Stimulated activated naive CD8-positive, alpha-beta T cell treated with anti-CD3 and anti-CD28 coated beads, Interleukin-15, Interleukin-2, amounts not matched to agents 100 U/mL and 50 U/mL, for 24 hours (primary cell): ENCODE data around the gene HOXD11.

ENCODE experiments used
- ATAC-seq: fragments of 150-1000 bp; cut with Tn5 transposase; one replicate; pipeline ENCODE4 v1.10.0; 2021
- DNase-seq: peaks from one replicate; pipeline ENCODE4 v3.0.0; 2021

The HOXD11 gene

DNA sequence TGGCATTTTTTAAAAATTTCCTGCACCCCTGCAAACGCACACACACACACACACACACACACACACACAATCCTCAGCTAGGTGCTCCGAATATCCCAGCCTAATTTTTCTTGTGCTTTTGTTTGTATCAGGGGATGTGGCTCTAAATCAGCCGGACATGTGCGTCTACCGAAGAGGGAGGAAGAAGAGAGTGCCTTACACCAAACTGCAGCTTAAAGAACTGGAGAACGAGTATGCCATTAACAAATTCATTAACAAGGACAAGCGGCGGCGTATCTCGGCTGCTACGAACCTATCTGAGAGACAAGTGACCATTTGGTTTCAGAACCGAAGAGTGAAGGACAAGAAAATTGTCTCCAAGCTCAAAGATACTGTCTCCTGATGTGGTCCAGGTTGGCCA, 12.7 kb upstream of the HOXD11 start:
- ATAC-seq (no peak), DNase-seq (no peak)

DNA sequence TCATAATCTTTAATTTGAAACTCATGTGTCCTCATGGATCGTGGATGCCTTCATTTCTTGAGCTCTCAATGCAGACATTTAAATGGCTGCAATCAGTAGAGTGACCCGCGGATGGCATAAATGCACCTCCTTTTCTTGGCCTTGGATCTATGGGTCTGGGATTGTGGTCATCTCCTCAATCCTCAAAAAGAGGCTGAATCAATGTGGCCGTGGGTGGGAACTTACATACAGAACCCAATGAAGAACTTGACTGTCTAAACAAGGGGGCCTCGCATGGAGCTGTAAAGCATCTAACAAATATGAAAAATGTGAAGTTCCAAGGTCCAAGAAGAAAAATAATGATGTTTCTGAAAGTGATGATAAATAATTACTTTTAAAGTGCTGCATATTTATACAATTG, 11.7 kb upstream of the HOXD11 start:
- DNase-seq (no peak), ATAC-seq (no peak)

DNA sequence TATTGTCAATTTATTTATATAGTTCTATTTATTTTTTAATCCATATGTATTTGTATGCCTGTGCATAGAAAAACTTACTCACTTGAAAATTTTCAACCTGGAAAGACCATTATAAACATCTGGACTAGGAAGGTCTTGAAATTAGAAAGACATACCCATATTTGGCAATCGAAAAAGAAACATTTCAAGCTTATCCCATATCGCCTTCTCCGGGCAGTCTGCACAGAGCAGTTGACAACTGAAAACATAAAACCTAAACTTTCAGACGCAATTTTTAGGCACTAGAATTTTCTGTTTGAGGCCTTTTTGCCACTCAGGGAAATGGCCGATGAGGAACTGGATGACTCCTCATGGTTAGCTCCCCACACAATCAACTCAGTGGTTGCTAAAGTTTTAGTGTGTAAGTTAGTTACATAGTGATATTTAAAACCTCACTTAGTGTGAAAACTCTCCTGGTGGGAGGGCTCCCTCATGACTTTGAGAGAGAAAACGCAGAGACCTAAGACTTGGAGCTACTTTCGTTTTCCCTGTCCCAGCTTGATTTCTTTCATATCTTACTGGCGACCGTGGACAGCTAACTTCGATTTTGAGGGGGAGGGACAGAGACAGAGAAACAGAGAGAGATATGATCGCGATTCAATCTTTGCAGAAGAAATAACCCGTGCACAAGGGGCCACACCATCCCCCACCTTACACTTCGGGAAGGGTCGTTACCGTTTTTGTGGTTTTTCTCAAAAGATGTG, 10.7 kb upstream of the HOXD11 start:
- DNase-seq = no peak
- ATAC-seq = no peak

DNA sequence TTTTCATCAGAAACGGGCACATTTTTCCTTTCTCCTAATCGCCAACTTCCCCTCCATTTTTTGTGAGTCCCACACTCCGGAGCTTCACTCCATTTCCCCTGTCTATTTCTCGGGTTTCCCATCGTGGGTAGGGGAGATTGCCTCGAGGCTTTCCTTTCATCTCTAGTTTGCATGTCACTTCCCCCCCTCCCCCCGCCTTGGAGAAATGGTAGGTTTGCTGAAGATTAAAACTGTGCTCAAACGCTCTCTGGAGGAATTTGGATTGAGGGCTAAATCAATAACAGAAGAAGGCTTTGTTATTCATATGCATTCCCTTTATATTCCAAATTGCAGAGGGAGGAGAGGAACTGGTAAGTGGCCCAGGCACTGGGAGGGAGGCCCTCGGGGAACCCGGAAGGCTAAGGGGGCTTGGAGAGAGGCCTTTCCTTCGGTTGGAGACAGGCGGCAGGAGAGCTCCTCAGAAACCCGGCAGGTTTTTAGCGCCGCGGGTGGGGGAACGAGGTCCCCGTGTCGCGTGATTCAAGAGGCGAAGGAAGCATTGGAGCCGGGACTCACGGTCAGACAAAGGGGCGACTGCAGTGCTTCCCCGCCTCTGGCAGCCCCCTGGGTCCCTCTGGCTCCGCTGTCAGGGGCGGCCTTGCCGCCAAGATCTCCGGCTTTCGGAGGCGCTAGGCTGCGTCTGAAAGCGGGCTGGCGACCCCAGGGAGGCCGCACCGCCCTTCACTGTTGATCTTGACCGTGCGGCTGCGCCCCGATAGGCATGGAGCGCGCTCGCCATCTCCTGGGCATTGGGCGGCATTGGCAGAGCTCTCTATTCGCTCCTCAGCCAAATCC, 9.9 kb upstream of the HOXD11 start:
- DNase-seq = peak; percentile 65
- peak; percentile 77 for ATAC-seq

DNA sequence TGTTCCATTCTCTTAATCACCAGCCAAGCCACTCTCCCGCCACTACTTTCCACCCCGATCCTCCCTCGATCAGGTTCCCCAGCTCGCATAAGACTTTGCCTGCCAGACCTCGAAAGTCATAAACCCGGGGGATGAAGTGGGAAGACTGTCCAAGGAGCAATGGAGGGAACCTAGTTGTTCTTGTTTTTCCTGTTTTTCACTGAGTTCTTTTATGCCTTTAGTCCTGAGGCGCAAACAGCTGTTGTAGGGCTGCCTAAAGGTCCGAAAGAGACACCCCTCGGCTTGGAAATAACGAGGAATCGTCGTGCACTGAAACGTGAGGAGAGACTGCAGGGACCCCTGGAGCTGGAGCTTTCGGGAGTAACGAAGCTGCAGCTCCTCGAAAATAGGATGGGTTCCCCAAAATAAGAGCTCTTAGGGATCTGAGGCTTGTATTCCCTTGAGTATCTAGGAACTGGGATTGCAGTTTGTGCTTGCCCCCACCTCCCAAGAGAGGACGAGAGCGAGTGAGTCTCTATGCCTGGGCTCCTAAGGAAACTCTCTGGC, 9.2 kb upstream of the HOXD11 start:
- ATAC-seq = no peak
- no peak for DNase-seq

DNA sequence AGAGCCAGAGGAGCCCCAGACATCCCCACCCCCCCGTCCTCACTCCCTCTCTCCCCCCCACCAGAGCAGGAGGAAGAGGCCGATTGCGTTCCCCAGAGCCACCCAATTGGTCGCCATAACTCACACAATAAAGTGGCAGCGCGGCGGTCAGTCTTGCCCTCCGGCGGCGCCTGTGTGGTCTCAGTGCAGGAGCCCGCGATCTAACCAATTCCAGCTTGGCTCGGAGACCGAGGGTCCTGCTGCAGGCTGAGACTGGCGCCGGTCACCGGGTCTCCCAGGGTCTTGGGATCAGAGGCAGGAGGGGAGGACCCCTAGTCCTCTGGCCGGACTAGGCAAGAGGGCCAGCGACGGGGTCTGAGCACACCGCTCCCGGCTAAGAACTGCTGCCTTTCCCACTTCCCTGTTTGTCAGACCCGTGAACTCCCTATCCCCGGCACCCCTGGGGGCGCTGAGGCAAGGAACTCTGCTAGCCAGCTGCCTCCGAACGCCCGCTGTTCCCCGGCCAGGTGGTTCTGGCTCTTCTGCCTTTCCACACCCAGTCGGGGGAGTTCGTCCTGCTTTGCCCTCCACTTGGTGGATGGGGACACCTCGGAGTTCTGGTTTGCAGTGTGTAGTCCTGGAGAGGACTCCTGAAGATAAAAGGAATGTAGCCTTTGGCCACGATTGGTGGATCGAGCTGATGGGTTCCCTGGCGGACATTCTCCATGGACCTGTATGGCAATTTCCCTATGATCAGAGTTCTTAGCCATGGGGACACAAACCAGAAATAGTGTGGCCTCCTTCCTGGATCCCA, 8.5 kb upstream of the HOXD11 start:
- DNase-seq (no peak), ATAC-seq (no peak)

DNA sequence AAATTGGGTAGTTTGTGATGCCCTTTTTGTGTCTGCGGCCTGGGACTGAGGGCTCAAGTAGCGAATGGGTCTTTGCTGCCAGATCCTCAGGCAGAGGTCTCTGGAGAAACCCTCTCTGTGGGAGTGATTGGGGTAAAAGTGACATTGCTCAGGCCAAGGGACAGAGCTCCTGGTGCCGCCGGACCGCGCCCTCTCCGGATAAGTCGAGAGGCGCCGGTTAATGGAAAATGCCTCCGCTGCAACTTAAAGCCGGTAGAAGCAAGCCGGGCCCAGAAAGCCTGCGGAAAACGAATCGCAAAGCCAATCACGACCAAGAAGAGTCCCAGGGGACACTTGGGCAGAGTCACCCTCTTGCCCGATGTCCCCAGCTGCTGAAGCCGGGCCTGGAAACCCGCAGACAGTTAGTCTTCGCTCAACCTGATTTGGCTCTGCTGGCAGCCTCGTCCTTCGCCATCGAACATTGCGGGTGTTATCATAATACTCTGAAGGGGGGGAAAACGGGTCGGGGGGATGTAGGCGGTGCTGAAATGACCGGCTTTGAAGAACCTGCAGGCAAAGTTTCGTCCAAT, 7.8 kb upstream of the HOXD11 start:
- DNase-seq = no peak

DNA sequence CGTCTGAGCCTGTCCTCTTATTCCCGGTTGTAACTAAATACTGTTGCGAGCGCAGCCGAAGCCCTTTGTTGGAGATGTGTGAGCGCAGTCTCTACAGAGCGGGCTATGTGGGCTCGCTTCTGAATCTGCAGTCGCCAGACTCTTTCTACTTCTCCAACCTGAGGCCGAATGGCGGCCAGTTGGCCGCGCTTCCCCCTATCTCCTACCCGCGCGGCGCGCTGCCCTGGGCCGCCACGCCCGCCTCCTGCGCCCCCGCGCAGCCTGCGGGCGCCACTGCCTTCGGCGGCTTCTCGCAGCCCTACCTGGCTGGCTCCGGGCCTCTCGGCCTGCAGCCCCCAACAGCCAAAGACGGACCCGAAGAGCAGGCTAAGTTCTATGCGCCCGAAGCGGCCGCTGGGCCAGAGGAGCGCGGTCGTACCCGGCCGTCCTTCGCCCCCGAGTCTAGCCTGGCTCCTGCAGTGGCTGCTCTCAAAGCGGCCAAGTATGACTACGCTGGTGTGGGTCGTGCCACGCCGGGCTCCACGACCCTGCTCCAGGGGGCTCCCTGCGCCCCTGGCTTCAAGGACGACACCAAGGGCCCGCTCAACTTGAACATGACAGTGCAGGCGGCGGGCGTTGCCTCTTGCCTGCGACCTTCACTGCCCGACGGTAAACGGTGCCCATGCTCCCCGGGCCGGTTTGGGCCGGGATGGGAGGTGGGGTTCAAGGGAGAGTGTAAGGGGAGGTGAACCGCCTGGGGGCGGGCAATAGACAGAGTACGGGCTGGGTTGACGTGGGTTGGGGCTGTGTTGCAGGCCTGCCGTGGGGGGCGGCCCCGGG, 7.1 kb upstream of the HOXD11 start, which contains the start of gene HOXD12:
Gene HOXD12, plus strand, starts transcription at position 68 of the 819 bp plus-strand sequence. Its CDS starts 7 bp downstream, at position 75.
- no peak for ATAC-seq

More for the DNA sequence above, 7.8 kb upstream of the HOXD11 start:
- ATAC-seq = no peak

DNA sequence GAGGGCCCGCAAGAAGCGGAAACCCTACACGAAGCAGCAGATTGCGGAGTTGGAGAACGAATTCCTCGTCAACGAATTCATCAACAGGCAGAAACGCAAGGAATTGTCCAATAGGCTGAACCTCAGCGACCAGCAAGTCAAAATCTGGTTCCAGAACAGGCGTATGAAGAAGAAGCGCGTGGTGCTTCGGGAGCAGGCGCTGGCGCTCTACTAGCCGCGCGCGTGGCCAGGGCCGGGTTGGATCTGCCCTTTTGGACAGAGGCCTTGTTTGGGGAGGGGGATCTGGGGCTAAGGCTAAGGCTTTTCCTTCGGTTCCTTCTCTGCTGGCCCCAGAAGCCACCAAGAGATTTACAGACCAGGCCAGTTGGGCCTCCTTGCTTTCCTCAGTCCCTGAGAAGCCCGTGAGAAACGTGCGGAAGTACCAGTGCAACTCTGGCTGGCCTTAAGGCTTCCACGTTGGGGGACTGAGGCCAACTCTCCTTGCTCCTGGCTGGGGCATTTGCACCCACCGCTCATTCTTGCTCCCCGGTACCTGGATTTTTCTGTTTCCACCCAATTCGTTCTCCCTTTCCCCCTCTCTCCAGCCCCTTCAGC, 6.4 kb upstream of the HOXD11 start:
- DNase-seq (no peak), ATAC-seq (no peak)

More for the DNA sequence above, 7.1 kb upstream of the HOXD11 start, which contains the start of gene HOXD12:
- DNase-seq = no peak

DNA sequence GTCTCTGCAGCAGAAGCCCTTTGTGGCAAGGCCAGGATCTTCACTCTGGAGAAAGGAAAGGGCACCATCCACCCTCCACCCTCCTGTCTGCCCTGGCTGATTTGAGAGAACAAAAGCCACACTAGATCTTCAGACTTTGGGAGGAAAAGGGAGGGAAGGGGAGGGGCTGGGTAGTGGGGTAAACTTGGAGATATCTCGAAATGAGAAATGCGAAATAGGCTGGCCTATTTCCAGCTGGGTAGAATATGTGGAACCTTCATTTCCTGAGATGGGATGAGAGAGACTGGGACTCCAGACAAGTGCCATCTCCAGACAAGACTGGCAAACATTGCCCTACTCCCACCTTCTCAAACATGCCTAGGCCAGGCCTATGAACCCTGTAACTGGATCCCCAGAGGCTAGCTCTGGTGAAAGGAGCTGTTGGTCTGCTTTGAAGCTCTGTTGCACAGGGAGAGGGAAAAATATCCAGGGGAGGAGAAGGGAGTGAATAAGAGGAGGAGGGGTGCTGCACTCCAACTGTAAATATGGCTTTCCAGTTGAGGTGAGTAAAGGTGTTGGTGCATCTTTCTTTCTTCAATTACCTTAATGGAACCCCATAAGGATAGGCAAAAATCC, 5.8 kb upstream of the HOXD11 start:
- DNase-seq = no peak
- no peak for ATAC-seq

DNA sequence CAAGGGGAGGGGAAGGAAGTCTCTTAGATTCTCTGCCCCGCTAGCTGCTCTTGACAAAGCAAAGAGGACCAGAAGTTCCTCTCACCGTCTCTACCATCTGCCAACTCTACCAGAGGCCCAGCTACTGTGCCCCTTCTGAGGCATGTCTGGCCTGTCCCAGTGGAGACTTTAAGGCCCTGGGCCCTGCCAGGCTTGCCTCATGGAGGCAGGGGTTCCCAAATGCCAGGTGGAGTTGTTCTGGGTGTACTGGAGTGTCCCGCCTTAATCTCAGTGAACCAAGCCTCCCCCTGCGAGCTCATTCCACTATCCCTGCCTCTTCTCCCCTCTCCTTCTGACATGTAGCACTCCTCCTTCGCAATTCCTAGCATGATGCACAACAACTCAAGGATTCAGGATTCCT, 5.2 kb upstream of the HOXD11 start:
- no peak for ATAC-seq
- DNase-seq = no peak

DNA sequence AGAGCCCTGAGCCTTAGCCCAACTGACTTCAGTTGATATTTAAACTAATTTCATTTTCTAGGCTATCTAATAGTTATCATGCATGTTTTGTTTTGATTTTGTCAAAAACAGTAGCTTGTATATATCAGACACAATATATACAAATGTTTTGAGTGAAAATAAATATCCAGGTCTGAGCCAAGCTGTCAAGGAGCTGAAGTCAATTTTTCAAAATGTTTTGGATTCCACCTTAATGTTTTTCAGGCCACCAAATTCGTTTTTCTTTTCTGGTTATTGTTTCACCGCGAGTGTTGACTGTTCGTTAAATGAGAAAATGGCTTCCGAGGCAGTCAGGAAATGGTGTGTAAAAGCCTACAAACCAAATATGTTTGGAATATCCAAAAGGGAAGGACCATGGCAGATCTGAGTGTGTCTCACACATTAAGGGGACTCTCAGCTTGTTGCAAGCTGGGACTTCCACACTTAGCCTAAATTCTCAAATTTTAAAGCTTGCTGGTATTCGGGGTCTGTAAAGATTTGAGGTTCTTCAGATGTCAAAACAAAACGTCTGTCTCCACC, 4.7 kb upstream of the HOXD11 start:
- no peak for ATAC-seq
- no peak for DNase-seq

DNA sequence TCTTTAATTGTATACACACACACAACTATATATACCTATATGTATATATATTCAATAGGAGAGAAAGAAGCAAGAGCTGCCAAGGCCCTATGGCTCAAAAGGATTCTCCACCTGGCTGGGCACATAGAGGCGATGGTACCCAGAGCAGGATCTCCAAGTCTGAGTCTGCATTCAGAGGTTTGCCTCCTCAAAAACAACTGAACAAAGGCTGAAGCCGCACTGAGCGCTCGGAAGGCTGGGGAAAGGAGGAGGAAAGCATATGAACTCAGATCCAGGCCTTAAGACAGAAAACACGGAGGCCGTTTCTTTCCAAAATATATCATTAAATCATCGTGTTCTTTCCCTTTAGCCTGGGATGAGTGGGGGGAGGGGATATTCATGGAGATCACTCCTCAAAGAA, 3.9 kb upstream of the HOXD11 start:
- ATAC-seq (no peak), DNase-seq (no peak)

DNA sequence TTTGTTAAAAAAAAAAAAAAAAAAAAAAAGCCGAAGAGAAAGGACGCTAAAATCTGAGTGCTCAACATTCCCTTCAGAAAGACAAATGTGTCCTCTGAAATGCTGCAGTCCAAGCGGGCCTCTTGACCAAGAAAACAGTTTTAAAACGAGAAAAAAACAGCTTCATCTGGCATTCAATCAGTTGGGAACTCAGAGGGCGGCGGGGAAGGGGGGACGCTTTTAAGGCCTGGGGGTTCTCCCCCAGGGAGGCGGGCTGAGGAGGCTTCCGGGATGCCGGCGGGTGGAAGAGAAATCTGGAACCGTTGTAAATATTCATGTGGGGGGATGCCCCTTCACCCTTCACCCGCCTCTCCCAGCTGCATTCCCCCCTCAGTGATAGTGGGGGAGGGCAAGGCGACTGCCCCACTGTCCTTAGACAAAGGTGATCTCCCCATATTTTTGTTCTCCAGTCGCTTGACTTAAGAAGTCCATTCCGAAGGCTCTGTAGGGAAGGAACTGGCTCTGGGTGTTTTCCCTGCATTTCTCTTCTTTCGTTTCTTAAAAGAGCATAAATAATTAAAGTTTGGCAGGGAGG, 3.3 kb upstream of the HOXD11 start:
- ATAC-seq = no peak
- no peak for DNase-seq

DNA sequence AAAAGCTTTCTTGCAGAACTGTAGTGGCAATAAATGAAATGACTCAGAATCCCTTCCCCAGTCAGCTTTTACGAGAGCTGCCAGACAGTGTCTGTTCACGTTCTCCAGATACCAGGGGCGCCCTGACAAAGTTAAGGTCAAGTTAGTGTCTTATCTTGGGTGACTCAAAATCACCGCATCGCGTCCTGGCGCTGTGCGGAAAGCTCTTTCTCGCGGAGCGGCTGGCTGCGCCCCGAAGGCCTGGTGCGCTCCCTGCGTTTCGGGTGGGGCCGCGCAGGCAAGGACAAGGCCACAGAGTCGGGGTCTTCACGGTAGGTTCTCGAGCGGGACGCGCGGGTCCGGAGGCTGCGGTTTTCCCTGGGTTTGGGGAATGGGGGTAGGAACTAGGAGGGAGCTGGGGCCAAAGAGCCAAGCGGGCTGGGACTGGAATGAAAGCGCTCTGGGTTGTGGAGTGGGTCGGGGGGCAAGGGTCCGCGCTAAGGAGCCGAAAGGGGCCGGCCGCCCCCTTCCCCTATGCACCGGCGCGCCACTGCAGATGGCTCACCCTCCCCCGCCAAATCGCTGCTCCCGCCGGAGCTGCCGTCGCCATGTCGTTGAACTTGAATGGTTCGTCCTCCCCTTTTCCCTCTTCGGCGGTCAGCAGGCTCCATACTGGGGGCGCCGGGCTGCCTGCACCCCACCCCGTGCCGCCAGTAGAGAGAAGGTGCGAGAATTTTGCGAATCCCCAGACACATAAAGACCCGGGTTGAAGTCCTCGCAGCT, 2.6 kb upstream of the HOXD11 start:
- DNase-seq (no peak), ATAC-seq (peak; percentile 26)

DNA sequence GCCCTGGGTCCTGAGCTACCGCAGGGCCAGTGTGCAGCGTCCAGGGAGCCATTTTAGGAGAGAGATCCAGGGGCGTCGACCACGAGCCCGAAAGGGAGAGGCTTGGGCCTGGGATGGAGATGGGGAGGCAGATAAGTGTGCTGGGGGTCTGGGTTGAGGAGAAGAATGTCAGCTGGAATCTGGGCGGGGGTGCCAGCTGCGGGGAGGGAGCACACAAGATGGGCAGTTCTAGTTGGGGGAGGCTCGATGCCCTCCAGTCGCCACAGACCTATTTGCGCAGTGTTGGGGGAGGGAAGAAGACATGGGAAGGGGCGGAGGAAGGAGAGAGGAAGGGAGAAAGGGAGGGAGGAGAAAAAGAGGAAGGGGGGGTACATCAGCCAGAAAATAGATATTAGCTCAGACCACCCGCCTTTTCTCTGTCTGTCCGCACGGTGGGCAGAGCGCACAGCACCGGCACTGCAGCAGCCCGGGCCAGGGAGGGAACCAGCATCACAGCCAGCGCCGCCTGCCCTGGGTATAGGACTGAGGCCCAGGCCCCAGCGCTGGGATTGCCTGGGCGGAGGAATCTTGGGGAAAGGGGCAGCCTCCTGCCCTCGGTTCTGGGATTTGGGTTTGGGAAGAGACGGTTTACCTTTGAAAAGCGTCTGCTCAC, 1.9 kb upstream of the HOXD11 start:
- ATAC-seq (no peak), DNase-seq (no peak)

DNA sequence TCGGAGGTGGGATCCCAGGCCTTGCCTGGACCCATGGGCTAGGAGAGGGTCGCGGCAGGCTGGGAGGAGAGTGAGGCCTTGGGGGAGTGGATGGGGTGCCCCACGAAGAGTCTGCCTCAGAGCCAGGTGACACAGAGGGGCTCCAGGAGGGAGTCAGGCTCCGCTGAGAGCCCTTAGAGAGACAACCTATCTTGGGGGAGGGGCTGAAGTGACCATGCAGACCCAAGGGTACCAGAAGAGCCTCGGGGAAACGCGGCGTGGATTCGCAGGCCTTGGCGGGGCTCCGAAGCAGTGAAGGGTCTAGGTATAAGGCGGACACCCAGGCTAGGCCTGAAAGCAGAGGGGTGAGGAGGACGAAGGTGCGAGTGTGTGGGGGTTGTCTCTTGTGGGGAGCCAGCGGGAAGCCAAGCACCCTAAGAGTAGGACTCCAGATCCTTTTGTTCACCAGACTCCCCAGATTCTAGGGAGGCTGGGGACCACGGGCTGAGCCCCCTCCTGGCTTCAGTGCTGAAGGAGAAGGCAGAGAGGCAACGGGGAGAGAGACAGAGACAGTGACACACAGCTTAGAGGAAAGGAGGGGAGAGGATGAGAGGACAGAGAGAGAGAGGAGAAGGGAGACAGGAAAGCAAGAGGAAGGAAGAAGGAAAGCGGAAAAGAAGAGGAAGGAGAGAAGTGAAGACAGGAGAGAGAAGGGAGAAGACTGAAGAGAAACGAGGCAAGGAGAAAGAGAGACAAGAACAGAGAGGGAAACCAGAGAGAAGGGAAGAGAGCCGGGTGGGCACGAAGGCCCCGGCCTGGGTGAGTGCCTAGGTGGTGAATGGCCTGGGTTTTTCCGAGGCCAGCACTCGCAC, 1.1 kb upstream of the HOXD11 start:
- DNase-seq (no peak), ATAC-seq (no peak)
